ENCODE results near the gene C11orf91. TPM values are rescaled to one million over a fixed set of nuclear protein-coding genes. Genes with fewer than 3 reads are reported as not detected.

C11orf91 gene
- total RNA-seq, 1 donor from 2014 or later: not detected

DNA sequence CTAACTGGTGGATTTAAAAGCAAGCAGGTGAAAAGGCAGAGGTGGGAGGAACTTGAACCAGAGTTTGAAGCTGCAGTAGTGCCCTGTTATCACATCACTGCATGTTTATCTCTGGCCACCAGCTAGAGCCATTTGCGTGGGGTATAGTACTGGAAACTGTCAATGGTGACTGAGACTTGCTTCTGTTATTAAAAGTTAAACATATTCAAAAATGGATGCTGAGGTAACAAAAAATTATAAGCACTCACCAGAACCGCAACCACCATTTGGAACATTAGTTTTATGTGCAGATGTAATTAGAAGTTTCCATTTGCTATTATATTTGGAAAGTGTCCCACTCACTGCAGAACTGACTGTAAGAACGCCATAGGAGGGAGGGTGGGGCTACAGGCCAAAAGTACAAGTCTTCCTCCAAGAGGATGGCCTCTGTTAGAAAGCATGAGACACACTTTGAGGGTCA is 36.8 kb upstream of the C11orf91 start:
- TF ChIP-seq, protein P1, sequence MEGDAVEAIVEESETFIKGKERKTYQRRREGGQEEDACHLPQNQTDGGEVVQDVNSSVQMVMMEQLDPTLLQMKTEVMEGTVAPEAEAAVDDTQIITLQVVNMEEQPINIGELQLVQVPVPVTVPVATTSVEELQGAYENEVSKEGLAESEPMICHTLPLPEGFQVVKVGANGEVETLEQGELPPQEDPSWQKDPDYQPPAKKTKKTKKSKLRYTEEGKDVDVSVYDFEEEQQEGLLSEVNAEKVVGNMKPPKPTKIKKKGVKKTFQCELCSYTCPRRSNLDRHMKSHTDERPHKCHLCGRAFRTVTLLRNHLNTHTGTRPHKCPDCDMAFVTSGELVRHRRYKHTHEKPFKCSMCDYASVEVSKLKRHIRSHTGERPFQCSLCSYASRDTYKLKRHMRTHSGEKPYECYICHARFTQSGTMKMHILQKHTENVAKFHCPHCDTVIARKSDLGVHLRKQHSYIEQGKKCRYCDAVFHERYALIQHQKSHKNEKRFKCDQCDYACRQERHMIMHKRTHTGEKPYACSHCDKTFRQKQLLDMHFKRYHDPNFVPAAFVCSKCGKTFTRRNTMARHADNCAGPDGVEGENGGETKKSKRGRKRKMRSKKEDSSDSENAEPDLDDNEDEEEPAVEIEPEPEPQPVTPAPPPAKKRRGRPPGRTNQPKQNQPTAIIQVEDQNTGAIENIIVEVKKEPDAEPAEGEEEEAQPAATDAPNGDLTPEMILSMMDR (IDR thresholded peaks at IDR 0.05): no peak
- TF ChIP-seq POLR2AphosphoS5 (IDR thresholded peaks at IDR 0.05; ENCODE audit: insufficient read depth in 1 of 2, low read depth in 1 of 2) (no peak), POLR2A (IDR thresholded peaks at IDR 0.05) (no peak)
- Histone ChIP-seq H3K27ac (peak overlapping the region; percentile 97), H3K27me3 (no peaks in the 10 kb centered on the region), H3K36me3 (peaks cover 0 to 6% of the 10 kb centered on the region in 2 donors), H3K4me3 (peak overlapping the region; percentile 3 to 99), H3K9me3 (no peaks in the 10 kb centered on the region), H3K4me1 (peaks cover 42% of the 10 kb centered on the region)
- intact Hi-C loops (cut with DNase I): loop anchor here (5.0 to 10.0 kb wide), 2 partner anchors 35 to 1857 kb away; partner anchors contain the start of gene C11orf91
- DNase-seq (ENCODE audit: extremely low spot score in 2 of 2): no peak

DNA sequence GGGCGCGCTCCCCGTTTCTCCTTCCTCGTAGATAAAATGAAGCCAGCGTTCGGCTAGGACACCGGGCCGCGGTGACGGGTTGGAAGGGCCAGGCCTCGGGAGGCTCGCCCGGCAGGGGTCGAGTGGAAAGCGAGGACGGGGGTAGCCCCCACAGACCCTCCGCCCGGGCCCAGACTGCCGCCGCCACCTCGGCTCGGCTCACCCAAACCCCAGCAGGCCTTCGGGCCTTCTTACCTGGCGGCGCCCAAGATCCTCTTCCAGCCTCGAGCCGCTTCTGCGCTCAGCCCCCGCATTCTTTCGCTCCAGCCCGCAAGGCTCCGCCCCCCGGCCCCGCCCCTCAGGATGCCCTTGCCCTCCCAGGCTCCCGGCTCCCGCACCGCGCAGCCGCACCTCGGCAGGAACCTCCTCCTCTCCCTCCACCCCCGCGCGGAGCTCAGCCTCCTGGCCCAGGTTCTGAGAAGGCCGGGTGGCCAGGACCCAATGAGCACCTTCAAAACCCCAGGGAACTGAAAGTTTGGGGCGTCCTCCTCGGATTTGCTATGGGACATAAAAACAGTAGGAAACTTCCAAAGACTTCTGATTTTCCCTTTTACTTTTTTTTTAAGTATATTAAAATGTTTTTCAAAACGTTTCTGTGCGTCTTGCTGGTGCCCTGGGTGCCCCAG is 35.7 kb upstream of the C11orf91 start, which contains the start of gene CD59:
Gene CD59, minus strand, starts transcription at position 276 of the 665 bp plus-strand sequence. CDS start 13,978 bp downstream, outside the sequence.
- peak within 1 kb of the TSS; percentile 91 to 99 for H3K4me3 ChIP-seq
- no peaks in the 10 kb centered on the region for H3K27me3 ChIP-seq
- intact Hi-C loops (cut with DNase I): loop anchor here (5.0 to 10.0 kb wide), 2 partner anchors 34 to 1859 kb away; partner anchors contain the start of gene C11orf91
- H3K4me1 ChIP-seq: peaks cover 53% of the 10 kb centered on the region
- peak within 1 kb of the TSS; percentile 97 for H3K27ac ChIP-seq
- H3K36me3 ChIP-seq: peaks cover 0 to 1% of the 10 kb centered on the region in 2 donors
- TF ChIP-seq POLR2AphosphoS5 (IDR thresholded peaks at IDR 0.05; ENCODE audit: insufficient read depth in 1 of 2, low read depth in 1 of 2) (peak; percentile 91 to 97), POLR2A (IDR thresholded peaks at IDR 0.05) (peak in 1 of 2 donors; percentile 89)
- TF ChIP-seq, protein P1 (IDR thresholded peaks at IDR 0.05): no peak
- peak in 1 of 2 donors; percentile 95 for DNase-seq (ENCODE audit: extremely low spot score in 2 of 2)
- no peaks in the 10 kb centered on the region for H3K9me3 ChIP-seq

DNA sequence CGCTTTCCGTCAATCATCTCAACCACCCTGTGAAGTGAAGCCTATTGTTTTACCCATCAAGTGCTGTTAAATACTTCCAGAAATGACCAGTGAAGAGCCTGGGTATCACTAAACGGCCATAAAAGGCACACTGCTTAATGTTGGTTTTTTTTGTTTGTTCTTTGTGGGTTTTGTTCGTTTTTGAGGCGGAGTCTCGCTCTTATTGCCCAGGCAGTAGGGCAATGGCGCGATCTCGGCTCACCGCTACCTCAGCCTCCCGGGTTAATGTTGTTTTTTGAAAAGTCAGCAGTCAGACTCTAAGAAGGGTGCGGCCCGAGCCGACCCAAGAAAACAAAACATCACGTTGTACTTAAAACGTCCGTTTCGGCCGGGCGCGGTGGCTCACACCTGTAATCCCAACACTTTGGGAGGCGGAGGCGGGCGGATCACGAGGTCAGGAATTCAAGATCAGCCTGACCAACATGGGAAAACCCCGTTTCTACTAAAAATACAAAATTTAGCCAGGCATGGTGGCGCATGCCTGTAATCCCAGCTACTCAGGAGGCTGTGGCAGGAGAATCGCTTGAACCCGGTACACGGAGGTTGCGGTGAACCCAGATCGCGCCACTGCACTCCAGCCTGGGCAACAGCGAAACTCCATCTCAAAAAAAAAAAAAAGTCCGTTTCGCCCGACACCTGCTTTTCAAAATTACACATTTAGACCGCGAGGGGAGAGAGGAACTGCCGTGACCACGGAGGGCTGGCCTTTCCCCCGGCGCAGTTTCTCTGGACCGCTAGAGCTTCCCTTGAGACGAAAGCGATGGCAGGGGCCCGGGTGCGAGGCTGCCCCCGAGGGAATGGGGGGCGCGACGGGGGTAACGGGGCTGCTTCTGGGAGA is 34.9 kb upstream of the C11orf91 start:
- Histone ChIP-seq H3K36me3 (no peaks in the 10 kb centered on the region), H3K27me3 (no peaks in the 10 kb centered on the region), H3K9me3 (no peaks in the 10 kb centered on the region), H3K4me1 (peaks cover 61% of the 10 kb centered on the region), H3K4me3 (peak overlapping the region; percentile 91 to 99), H3K27ac (peak overlapping the region; percentile 97)
- intact Hi-C loops (cut with DNase I): loop anchor here (5.0 to 10.0 kb wide), 2 partner anchors 33 to 1859 kb away; partner anchors contain the start of gene C11orf91
- no peak for DNase-seq (ENCODE audit: extremely low spot score in 2 of 2)
- peak in 1 of 2 donors; percentile 20 for TF ChIP-seq POLR2AphosphoS5 (IDR thresholded peaks at IDR 0.05; ENCODE audit: insufficient read depth in 1 of 2, low read depth in 1 of 2)
- TF ChIP-seq, protein P1 (IDR thresholded peaks at IDR 0.05): no peak

DNA sequence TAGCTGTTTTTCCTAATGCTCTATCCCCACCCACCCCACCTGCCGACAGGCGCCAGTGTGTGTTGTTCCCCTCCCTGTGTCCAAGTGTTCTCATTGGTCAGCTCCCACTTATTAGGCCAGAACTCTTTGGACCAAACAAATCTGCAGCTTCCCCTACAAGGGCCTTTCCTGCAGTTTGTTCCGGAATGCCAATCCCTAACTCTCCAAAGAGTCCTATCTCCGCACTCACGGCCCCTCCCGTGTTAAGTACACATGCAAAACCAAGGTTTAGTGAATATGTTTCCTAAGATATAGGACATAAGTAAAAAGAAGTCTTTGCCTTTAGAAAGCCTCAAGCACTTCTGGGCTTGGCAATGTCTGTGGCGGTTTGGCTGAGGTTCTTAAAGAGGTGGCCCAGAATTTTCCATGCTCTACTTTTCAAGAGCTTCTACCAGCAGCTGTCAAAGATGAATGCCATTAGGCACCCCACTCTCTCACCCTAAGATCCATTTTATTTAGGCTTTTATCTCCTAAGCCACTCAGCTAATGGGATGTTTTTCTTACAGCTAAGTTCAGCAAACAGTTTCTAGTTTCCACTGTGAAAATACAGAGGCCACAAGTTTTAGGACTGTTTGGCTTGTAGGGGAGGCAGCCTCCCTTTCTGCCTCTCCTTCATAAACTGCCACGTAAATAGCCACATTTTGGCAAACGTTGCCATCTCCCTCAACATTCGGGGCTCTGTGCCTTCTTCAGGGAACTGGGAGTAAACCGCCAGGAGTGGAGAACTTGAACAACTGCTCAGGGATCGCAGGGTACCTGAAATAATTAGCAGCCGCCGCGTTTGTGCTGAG is 34.0 kb upstream of the C11orf91 start:
- intact Hi-C loops (cut with DNase I): loop anchor here (5.0 to 10.0 kb wide), 2 partner anchors 32 to 1860 kb away; partner anchors contain the start of gene C11orf91
- Histone ChIP-seq H3K27me3 (no peaks in the 10 kb centered on the region), H3K4me1 (peaks cover 69% of the 10 kb centered on the region), H3K27ac (peak overlapping the region; percentile 97), H3K36me3 (no peaks in the 10 kb centered on the region), H3K9me3 (no peaks in the 10 kb centered on the region), H3K4me3 (peak overlapping the region; percentile 91 to 99)
- TF ChIP-seq POLR2AphosphoS5 (IDR thresholded peaks at IDR 0.05; ENCODE audit: insufficient read depth in 1 of 2, low read depth in 1 of 2) (peak in 1 of 2 donors; percentile 7), POLR2A (IDR thresholded peaks at IDR 0.05) (no peak)
- TF ChIP-seq, protein P1 (IDR thresholded peaks at IDR 0.05): no peak
- DNase-seq (ENCODE audit: extremely low spot score in 2 of 2): no peak

Data from vagina (tissue), 2 donors.